Muscle of leg (tissue), 11 donors: ENCODE measurements around the gene TCEANC. TPM values are rescaled to one million over a fixed set of nuclear protein-coding genes. Genes with fewer than 3 reads are reported as not detected.

Source experiments
- DNase-seq: peaks from one replicate; pipeline ENCODE4 v3.0.0; 2013
- H3K27ac ChIP-seq: one replicate; pipeline ENCODE4 v1.5.1; 2013; ENCODE audit warnings: mild to moderate bottlenecking, low read length, control low read depth
- H3K27me3 ChIP-seq: one replicate; pipeline ENCODE4 v1.6.1; 2013; ENCODE audit warnings: low read length; ENCODE audit not compliant: control insufficient read depth, insufficient read depth
- H3K36me3 ChIP-seq: one replicate; pipeline ENCODE4 v1.6.1; 2013; ENCODE audit warnings: low read length; ENCODE audit not compliant: control insufficient read depth, insufficient read depth
- H3K4me1 ChIP-seq: one replicate; pipeline ENCODE4 v1.6.1; 2013; ENCODE audit warnings: low read length; ENCODE audit not compliant: control insufficient read depth, insufficient read depth
- H3K4me3 ChIP-seq: one replicate; pipeline ENCODE4 v1.5.1; 2013; ENCODE audit warnings: low read length, control low read depth
- H3K9me3 ChIP-seq: replicated peaks from 2 replicates; pipeline ENCODE4 v1.6.1; 2013; ENCODE audit warnings: low read depth, low read length; ENCODE audit not compliant: control insufficient read depth
- WGBS: methylation state at CpG from one replicate; pipeline ENCODE4 v1.1.5; 2013; ENCODE audit warnings: missing lambda C conversion rate; ENCODE audit not compliant: insufficient coverage; 5-methylcytosine and 5-hydroxymethylcytosine counted together
- polyA plus RNA-seq, 8 donors: library from polyadenylated mRNA; unstranded; fragments of 120-200 nt; gene quantifications; one replicate each; pipeline versions ENCODE4 v1.2.1 to v1.2.3, GENCODE V29; 2013; ENCODE audit warnings: inconsistent platforms in 1 of 8, low replicate concordance in 1 of 8; ENCODE audit not compliant: insufficient read length in 8 of 8, insufficient read depth in 1 of 8
- total RNA-seq: library from RNA; stranded (reverse); fragments of 120-200 nt; gene quantifications from one replicate; pipeline ENCODE4 v1.2.4, GENCODE V29; 2013

Gene TCEANC
- total and polyA plus RNA-seq, 9 donors, result 3.3 to 9.0 (median 4.4) TPM

DNA sequence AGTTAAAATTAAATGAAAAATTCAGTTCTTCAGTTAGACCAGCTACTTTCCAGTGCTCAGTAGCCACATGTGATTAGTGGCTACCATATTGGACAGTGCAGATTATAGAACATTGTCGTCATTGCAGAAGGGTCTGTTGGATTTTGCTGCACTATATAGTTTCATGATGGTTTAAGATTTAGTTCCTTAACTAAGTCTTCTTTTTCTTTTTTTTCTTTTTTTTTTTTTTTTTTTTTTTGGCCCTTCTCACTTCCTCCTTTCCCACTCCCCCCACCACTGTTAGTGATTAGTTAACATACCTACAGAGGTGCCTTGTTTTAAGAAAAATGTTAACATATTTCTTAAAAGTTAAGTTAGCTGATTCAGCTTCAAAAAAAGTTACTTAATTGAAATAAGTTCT lies 45.0 kb downstream of the TCEANC start:
- H3K27me3 ChIP-seq, result peaks cover 33% of the 10 kb centered on the region
- peaks cover 5% of the 10 kb centered on the region for H3K36me3 ChIP-seq
- no peaks in the 10 kb centered on the region for H3K9me3 ChIP-seq
- no peak for DNase-seq
- no peak overlapping the region for H3K27ac ChIP-seq
- no peak overlapping the region for H3K4me3 ChIP-seq
- peaks cover 11% of the 10 kb centered on the region for H3K4me1 ChIP-seq
- no CpG with 5 or more reads among the region's 1 CpG for WGBS

DNA sequence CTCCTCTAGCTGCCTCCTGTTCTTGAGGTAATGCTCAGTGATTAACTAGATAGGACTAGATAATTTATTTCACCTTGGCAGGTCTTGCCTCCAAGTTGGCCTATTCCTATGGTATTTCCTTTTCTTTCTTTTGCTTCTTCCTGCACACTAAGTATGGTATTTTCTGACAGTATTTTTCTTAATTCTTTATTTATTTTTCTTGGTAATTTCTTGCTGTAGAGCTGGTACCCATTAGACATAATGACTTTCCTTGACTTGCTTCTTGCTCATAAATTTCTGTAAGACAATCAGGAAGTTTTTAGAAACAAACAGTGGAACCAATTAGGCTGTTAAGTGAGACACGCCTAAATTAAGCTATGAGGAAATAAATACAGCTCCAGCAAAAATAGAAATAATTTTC lies 45.5 kb downstream of the TCEANC start:
- Histone ChIP-seq H3K4me1 (peaks cover 11% of the 10 kb centered on the region), H3K36me3 (peaks cover 5% of the 10 kb centered on the region), H3K9me3 (no peaks in the 10 kb centered on the region), H3K4me3 (no peak overlapping the region), H3K27me3 (peaks cover 33% of the 10 kb centered on the region), H3K27ac (no peak overlapping the region)
- DNase-seq, result no peak
- no CpG with 5 or more reads among the region's 1 CpG for WGBS

DNA sequence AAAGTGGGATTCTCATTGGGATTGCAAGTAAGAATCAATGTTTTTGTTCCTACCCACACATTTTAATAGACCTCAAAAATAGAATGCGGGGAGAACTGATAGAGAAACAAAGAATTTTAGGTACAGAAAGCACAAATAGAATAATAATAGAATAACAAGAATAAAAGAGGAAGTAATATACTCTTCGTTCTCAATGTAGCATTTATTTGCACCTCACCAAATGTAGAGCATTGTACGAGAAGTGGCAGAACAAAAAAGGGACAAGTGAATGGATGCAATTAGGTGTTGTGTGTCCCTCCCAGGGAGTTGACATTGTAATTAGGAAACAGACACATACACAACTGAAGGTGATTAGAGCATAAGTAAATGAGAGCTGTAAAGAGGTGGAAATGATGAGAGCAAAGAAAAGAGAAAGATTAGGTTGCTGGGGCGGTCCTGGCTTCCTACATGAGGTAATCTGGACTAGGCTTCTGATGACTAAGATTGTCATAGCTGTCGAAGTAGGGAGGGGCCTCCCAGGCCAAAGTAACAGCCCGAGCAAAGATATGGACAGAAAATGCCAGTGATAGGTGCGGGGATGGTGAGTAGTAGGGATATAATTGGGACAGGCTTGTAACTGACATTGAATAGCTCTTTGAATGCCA lies 46.4 kb downstream of the TCEANC start:
- Histone ChIP-seq H3K4me1 (peaks cover 11% of the 10 kb centered on the region), H3K27ac (no peak overlapping the region), H3K36me3 (peaks cover 5% of the 10 kb centered on the region), H3K4me3 (no peak overlapping the region), H3K27me3 (peaks cover 37% of the 10 kb centered on the region), H3K9me3 (no peaks in the 10 kb centered on the region)
- no peak for DNase-seq
- WGBS, result 79% methylated on average over 2 of the region's 7 CpGs

DNA sequence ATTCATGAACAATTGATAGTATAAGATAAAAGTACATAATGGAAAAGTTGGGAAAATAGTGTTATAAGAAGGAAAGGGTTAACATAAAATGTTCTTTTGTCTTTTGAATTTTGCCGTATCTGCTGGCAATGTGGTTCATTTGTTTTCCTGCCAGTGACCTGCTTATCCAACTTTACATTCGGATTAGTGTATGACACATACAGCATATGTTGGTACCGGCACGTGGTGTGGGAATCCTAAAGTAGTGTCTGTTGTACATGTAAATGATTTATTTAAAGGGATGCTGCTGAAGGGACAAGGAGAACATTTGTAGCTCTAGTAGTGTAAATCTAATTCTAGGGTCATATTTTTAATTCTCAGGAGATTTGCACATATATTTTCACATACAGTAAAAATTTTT lies 47.4 kb downstream of the TCEANC start:
- Histone ChIP-seq H3K27me3 (peaks cover 33% of the 10 kb centered on the region), H3K27ac (no peak overlapping the region), H3K36me3 (peaks cover 5% of the 10 kb centered on the region), H3K4me3 (no peak overlapping the region), H3K9me3 (no peaks in the 10 kb centered on the region), H3K4me1 (peaks cover 4% of the 10 kb centered on the region)
- WGBS, result 20% methylated on average over 1 of the region's 4 CpGs
- DNase-seq, result no peak

DNA sequence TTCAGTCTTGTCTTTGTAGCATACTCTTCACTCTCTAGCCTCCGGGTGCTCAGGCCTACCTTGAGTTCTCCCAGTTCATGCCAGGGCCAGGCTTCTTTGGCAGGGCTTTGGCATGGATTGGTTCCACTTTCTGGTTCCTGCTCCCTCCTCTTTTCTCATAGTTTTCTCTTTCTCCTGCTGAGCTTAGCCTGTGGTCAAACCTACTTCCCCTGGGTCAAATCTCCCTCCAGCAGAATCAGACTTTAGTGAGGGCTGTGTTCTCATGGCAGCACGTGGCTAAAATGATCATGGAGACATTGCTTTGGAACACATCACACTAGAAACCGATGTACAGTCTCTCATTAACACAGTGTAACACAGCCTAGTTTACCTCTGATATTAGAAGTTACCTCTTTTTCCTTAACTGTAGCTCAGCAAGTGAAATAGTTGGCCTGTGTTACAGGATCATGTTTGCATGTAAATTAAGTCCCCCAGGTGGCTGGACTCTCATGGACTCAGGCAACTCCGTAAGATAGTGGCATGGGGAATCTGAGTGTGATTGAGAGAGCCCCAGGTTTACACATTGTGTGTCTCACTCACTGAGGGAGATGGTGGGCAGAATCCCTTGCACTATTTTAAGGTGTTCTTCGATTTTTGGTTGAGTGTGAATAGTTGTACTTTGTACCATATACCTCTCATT lies 49.3 kb downstream of the TCEANC start:
- peaks cover 5% of the 10 kb centered on the region for H3K36me3 ChIP-seq
- H3K4me3 ChIP-seq, result no peak overlapping the region
- peaks cover 23% of the 10 kb centered on the region for H3K27me3 ChIP-seq
- H3K27ac ChIP-seq, result no peak overlapping the region
- H3K9me3 ChIP-seq, result no peaks in the 10 kb centered on the region
- DNase-seq, result no peak
- WGBS, result 47% methylated on average over 2 of the region's 5 CpGs
- peaks cover 4% of the 10 kb centered on the region for H3K4me1 ChIP-seq

DNA sequence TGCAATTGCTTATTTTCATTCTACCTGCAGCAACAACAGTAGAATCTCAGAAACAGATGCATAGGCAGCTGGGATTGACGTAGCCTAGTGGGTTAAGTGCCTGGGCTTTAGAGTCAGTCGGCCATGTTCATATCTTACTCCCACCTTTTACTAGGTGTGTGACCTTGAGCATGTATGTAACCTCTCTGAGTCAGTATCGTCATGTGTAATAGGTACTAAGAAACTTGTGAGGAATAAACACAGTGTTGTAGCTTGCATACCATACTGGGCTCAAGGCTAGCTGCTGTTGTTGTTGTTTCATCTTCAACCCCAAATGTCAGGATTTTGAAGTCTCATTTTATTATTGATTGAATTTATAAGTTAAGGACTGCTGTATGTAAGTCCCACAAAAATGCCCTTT lies 50.2 kb downstream of the TCEANC start:
- no peaks in the 10 kb centered on the region for H3K9me3 ChIP-seq
- H3K36me3 ChIP-seq, result peaks cover 10% of the 10 kb centered on the region
- no peak for DNase-seq
- H3K27me3 ChIP-seq, result peaks cover 26% of the 10 kb centered on the region
- H3K4me3 ChIP-seq, result no peak overlapping the region
- no CpG with 5 or more reads among the region's 3 CpGs for WGBS
- peaks cover 4% of the 10 kb centered on the region for H3K4me1 ChIP-seq
- H3K27ac ChIP-seq, result no peak overlapping the region

DNA sequence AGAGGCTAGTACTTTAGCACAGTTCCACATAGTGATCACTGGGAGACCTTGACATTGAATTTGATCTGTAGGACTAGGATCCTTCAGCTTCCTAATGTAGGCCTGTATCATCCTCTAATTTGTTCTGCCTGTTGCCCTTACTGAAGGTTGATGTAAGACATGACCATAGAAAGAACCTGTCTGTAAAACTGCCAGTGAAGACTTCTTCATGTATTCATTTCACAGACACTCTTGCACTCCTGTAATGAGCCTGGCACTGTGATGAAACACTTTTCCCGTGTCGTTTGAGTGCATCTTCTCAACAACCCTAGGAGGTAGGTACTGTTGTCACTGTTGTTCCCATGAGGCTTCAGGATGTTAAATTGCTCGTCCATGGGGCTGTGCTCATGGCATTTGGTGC lies 50.6 kb downstream of the TCEANC start:
- Histone ChIP-seq H3K9me3 (no peaks in the 10 kb centered on the region), H3K27ac (no peak overlapping the region), H3K4me3 (no peak overlapping the region), H3K4me1 (peaks cover 4% of the 10 kb centered on the region), H3K36me3 (peaks cover 10% of the 10 kb centered on the region), H3K27me3 (peaks cover 28% of the 10 kb centered on the region)
- no peak for DNase-seq
- no CpG with 5 or more reads among the region's 3 CpGs for WGBS

DNA sequence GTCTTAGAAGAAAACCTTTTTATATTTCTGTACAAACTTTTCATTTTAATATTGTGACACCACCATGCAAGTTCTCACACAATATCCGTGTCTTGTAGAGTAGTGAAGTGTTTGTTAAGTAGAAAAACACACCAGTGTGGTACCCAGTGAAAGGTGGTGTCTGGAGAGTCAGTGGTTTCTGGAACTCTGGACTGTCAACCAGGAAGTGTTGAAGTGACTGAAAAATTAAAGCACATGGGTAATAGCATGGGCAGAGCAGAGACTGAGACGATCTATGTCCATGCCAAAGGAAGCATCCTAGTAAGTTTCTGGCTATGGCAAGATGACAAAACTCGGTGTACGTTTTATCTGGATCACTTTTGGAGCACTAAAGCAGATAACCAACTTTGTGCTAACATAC lies 58.2 kb downstream of the TCEANC start:
- Histone ChIP-seq H3K4me3 (no peak overlapping the region), H3K27ac (no peak overlapping the region), H3K9me3 (no peaks in the 10 kb centered on the region), H3K36me3 (peaks cover 14% of the 10 kb centered on the region), H3K27me3 (peaks cover 10% of the 10 kb centered on the region), H3K4me1 (no peaks in the 10 kb centered on the region)
- DNase-seq, result no peak
- WGBS, result 88% methylated on average over 3 of the region's 4 CpGs

Other genes with a start within 250 kb of the TCEANC start
- 86.4 TPM for gene EGFL6, start 83.5 kb upstream of the TCEANC start, total RNA-seq
- 100 to 1,000 TPM in 4 of 8 donors, 10 to 100 TPM in 4; 74.1 to 172 (median 101) TPM for gene EGFL6, start 83.5 kb upstream of the TCEANC start, polyA plus RNA-seq
- gene RAB9A, start 36.0 kb downstream of the TCEANC start, total RNA-seq, result 21.5 TPM
- 10 to 100 TPM; 14.0 to 24.2 (median 19.2) TPM for gene RAB9A, start 36.0 kb downstream of the TCEANC start, polyA plus RNA-seq
- 20.9 TPM for gene TRAPPC2, start 81.5 kb downstream of the TCEANC start, total RNA-seq
- 10 to 100 TPM in 5 of 8 donors, 1 to 10 TPM in 3; 8.1 to 13.1 (median 10.8) TPM for gene TRAPPC2, start 81.5 kb downstream of the TCEANC start, polyA plus RNA-seq
- gene OFD1, start 81.6 kb downstream of the TCEANC start, total RNA-seq, result 16.9 TPM
- 10 to 100 TPM; 14.1 to 24.5 (median 17.5) TPM for gene OFD1, start 81.6 kb downstream of the TCEANC start, polyA plus RNA-seq
- gene GPM6B, start 164.0 kb downstream of the TCEANC start, total RNA-seq, result 16.8 TPM
- gene GPM6B, start 164.0 kb downstream of the TCEANC start, polyA plus RNA-seq, result 10 to 100 TPM; 15.5 to 40.7 (median 18.8) TPM